DOHH2 (cell line): ENCODE results near the gene SLC26A1.

Experiments used
- CTCF ChIP-seq: fragments of 200-600 bp; sonication (generic); IDR thresholded peaks from one replicate; pipeline ENCODE4 v1.5.1; 2014; ENCODE audit warnings: antibody characterized with exemption, mild to moderate bottlenecking, low read depth, low read length; ENCODE audit not compliant: poor library complexity, severe bottlenecking
- EZH2phosphoT487 ChIP-seq: fragments of 200-600 bp; sonication (generic); IDR thresholded peaks from 2 replicates; pipeline ENCODE4 v1.6.1; 2017; ENCODE audit warnings: borderline replicate concordance, mild to moderate bottlenecking, antibody characterized with exemption, low read length, moderate library complexity, mixed read lengths

GRCh38 chr4:988726-989721 is 4.2 kb downstream of the SLC26A1 start:
- TF ChIP-seq EZH2phosphoT487 (no peak), CTCF (no peak)
